Astrocyte (in vitro differentiated cells and primary cell): Measurements from ENCODE around the gene KCNJ12.

Experiments
- CTCF ChIP-seq: IDR thresholded peaks from 2 replicates; pipeline ENCODE4 v1.5.1; 2011; ENCODE audit warnings: low read depth, mild to moderate bottlenecking, inconsistent platforms, low read length, moderate library complexity; ENCODE audit not compliant: insufficient read depth
- EZH2 ChIP-seq: IDR thresholded peaks from 2 replicates; pipeline ENCODE4 v1.6.1; 2012; ENCODE audit warnings: mild to moderate bottlenecking, low read length, inconsistent platforms; ENCODE audit not compliant: insufficient read depth

DNA sequence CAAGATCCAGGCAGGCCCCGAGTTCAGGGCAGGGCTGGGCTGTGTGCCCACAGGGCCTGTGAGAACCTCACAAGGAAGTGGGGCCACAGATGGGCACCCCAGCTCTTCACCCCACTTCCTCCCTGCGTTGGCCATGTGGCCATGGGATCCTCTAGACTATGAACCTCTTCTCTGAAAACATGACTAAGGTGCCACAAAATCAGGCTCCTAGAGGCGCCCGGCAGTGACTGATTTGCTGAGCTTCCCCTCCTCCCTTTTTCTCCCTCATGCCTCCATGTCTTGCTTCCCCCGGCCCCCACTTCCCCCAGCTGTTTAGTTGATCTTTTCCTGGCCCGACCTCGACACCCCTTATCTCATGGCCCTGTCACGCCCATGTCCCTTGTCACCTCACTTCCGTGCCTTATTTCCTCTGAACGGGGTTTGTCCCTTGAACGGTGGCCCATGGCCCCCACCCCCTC is 87.1 kb downstream of the KCNJ12 start:
- no peak for TF ChIP-seq CTCF
- TF ChIP-seq EZH2, result no peak
